Type B pancreatic cell (in vitro differentiated cells): Measurements from ENCODE around the gene SBF1. TPM values are rescaled to one million over a fixed set of nuclear protein-coding genes. Genes with fewer than 3 reads are reported as not detected.
A peak's percentile ranks its signal among the peaks of the same experiment; 100 is the strongest.

ENCODE experiments used
- DNase-seq: peaks from one replicate; pipeline ENCODE4 v3.0.0; 2021; ENCODE audit warnings: mixed read lengths; ENCODE audit not compliant: unreplicated experiment; ENCODE audit errors: extremely low spot score
- H3K27ac Mint-ChIP-seq: 2 replicates; pipeline ENCODE4 v1.8.0; 2021; ENCODE audit warnings: mild to moderate bottlenecking, mixed read lengths
- H3K27me3 Mint-ChIP-seq: 2 replicates; pipeline ENCODE4 v1.8.0; 2021; ENCODE audit warnings: mixed read lengths
- H3K36me3 Mint-ChIP-seq: 2 replicates; pipeline ENCODE4 v1.8.0; 2021; ENCODE audit warnings: mixed read lengths
- H3K4me1 Mint-ChIP-seq: one replicate; pipeline ENCODE4 v1.8.0; 2021; ENCODE audit warnings: mixed read lengths; ENCODE audit not compliant: unreplicated experiment
- H3K4me3 Mint-ChIP-seq: 2 replicates; pipeline ENCODE4 v1.8.0; 2021; ENCODE audit warnings: mild to moderate bottlenecking, mixed read lengths
- H3K9me3 Mint-ChIP-seq: 2 replicates; pipeline ENCODE4 v1.8.0; 2021; ENCODE audit warnings: mixed read lengths
- CTCF ChIP-seq: fragments of 200-600 bp; sonication (generic); conservative IDR thresholded peaks from 2 replicates; pipeline ENCODE4 v1.5.0; 2021; ENCODE audit warnings: antibody characterized with exemption, mild to moderate bottlenecking
- total RNA-seq: library from RNA; stranded (reverse); gene quantifications from 2 replicates; pipeline ENCODE4 v1.2.1, GENCODE V29; 2021; ENCODE audit warnings: low replicate concordance

SBF1 gene
- total RNA-seq, 1 donor from 2014 or later = 119 TPM

DNA sequence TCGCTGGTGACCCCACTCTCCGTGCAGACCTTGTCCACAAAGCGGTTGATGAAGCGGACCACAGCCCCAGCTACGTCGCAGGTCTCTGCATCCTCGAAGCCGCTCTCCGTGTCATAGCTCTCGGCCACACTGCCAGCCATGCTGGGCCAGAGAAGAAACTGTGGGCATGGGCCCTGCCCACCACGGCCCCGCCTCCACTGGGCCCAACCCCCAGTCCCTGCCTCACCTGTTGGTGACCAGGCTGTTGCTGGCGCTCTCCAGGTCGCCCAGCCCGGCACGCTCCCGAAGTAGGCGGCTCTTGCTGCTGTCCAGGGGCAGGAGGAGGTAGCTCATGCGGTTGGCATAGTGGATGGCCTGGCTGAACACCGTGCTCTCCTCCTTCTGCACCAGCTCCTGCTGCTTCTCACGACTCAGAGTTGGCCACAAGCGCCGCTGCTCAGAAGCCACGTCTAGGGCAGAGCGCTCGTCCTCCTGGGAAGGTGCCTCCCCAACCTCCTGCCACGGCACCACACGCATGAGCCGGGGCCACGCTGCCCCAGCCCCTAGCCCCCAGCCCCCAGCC, 12.8 kb downstream of the SBF1 start:
- Mint-ChIP-seq H3K4me1 (no peaks in the 10 kb centered on the region), H3K9me3 (no peaks in the 10 kb centered on the region), H3K4me3 (no peak overlapping the region), H3K27me3 (no peaks in the 10 kb centered on the region), H3K36me3 (peaks cover 13% of the 10 kb centered on the region), H3K27ac (peak overlapping the region; percentile 34)
- TF ChIP-seq CTCF = no peak
- no peak for DNase-seq

DNA sequence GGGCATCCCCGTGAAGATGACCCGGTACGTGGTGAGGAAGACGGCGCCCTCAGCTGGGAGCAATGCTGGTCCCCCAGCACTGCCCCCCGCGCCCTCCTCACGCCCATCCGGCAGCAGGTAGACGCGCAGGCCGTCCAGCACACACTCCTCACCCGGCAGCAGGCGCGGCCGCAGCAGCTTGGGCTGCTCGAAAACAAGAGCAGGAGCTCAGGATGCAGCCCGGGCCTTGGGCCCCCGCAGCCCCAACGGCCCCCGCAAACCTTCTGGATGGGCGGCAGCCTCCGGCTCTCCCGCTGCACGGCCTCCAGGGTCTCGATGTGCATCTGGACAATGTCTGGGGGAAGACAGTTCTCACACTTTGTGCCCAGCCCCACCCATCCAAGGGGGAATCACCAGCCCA, 13.3 kb downstream of the SBF1 start:
- Mint-ChIP-seq H3K27me3 (no peaks in the 10 kb centered on the region), H3K27ac (no peak overlapping the region), H3K36me3 (peaks cover 13% of the 10 kb centered on the region), H3K4me3 (no peak overlapping the region), H3K9me3 (no peaks in the 10 kb centered on the region), H3K4me1 (no peaks in the 10 kb centered on the region)
- no peak for TF ChIP-seq CTCF
- no peak for DNase-seq

- TF ChIP-seq CTCF = no peak
- no peak for DNase-seq
- H3K4me3 Mint-ChIP-seq = peak overlapping the region; percentile 83
- no peaks in the 10 kb centered on the region for H3K4me1 Mint-ChIP-seq
- H3K27me3 Mint-ChIP-seq = no peaks in the 10 kb centered on the region
- H3K27ac Mint-ChIP-seq = peak overlapping the region; percentile 97
- peaks cover 13% of the 10 kb centered on the region for H3K36me3 Mint-ChIP-seq
- no peaks in the 10 kb centered on the region for H3K9me3 Mint-ChIP-seq
These were observed 13.9 kb downstream of the SBF1 start for GRCh38 chr22:50460938-50461337.

DNA sequence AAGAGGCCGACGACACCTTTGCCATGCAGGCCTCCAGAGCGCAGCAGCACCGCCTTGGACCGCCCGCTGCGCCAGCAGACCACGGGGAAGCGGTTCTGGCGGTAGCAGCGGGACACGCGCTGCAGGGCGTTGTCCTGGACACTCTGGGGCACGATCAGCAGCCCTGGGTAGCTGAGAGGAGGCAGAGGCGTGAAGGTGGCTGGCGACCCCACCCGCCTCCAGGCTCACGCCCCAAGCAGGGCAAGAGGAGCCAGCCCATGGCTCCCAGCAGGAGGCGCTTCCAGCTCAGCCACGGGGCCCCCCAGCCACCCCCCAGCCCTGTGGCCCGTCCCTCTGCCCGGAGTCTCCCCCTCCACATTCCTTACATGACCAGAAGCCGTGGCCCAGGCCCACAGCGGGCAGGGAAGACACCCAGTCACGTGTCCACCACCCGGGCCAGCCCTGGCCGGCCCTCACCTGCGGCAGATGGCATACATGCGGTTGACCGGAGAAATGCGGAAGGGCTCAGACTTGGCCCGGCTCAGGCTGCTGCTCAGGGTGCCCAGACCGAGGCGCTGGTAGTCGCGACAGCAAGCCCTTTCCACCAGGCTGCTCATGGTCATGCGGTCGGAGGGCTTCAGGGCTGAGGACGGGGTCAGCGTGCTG, 15.2 kb downstream of the SBF1 start:
- no peak overlapping the region for H3K27ac Mint-ChIP-seq
- H3K36me3 Mint-ChIP-seq = peaks cover 13% of the 10 kb centered on the region
- H3K9me3 Mint-ChIP-seq = no peaks in the 10 kb centered on the region
- H3K27me3 Mint-ChIP-seq = no peaks in the 10 kb centered on the region
- DNase-seq = no peak
- no peak for TF ChIP-seq CTCF
- H3K4me3 Mint-ChIP-seq = no peak overlapping the region
- no peaks in the 10 kb centered on the region for H3K4me1 Mint-ChIP-seq

DNA sequence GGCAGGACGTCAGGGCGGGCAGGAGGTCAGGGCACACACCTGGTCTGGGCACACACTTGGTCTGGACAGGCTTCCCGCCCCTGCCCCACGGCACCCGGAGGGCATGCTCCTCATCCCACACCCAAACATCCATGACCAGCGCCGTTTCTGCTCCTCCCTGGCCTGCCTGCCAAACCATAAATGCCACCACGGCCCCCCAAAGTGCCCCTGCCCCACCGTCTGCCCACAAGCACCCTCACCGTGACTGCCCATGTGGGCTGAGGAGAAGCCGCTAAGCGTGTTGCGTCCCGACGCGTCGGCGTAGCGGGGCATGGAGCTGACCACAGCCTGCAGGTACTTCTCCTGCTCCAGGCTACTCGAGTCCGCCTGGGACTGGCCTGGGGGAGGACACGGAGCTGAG, 15.8 kb downstream of the SBF1 start:
- Mint-ChIP-seq H3K4me3 (no peak overlapping the region), H3K27ac (no peak overlapping the region), H3K4me1 (no peaks in the 10 kb centered on the region), H3K27me3 (no peaks in the 10 kb centered on the region), H3K36me3 (peaks cover 13% of the 10 kb centered on the region), H3K9me3 (no peaks in the 10 kb centered on the region)
- DNase-seq = no peak
- no peak for TF ChIP-seq CTCF
